GM18508 (cell line): ENCODE data around the gene TTC9C.
"Not testable (repeated sequence)": the region's sequence is repeated elsewhere in the genome, so short reads cannot be mapped to it uniquely, and the experiment has no call there.

Experiments used
- ATAC-seq: cut with Tn5 transposase; IDR thresholded peaks from one replicate; pipeline ENCODE4 v1.9.1; 2021; ENCODE audit warnings: moderate number of reproducible peaks; ENCODE audit not compliant: insufficient read depth, unreplicated experiment

Gene TTC9C

GRCh38 chr11:62728171-62728988 is at the start of gene TTC9C:
Gene TTC9C, plus strand, starts transcription at chr11:62728486. Its CDS starts 363 bp downstream, at chr11:62728849.
- peak; percentile 12 for ATAC-seq

GRCh38 chr11:62678770-62679696 is 49.3 kb upstream of the TTC9C start, which contains the start of gene UBXN1:
Gene UBXN1, minus strand, starts transcription at chr11:62679073. Its CDS starts 150 bp downstream, at chr11:62678923.
- no peak for ATAC-seq

GRCh38 chr11:62680825-62681240 is 47.5 kb upstream of the TTC9C start:
- no peak for ATAC-seq

GRCh38 chr11:62682518-62682917 is 45.8 kb upstream of the TTC9C start:
- no peak for ATAC-seq

- ATAC-seq = no peak
Observed at GRCh38 chr11:62687508-62688396, 40.5 kb upstream of the TTC9C start.

- no peak for ATAC-seq
Observed at GRCh38 chr11:62688491-62688890, 39.8 kb upstream of the TTC9C start.

- no peak for ATAC-seq
Observed at GRCh38 chr11:62689421-62690183, 38.7 kb upstream of the TTC9C start, which contains the start of gene LRRN4CL. Gene LRRN4CL, minus strand, starts transcription at chr11:62689530. Its CDS starts 1,022 bp downstream, at chr11:62688508.

- ATAC-seq = not testable (repeated sequence)
Observed at GRCh38 chr11:62693624-62694023, 34.7 kb upstream of the TTC9C start.

GRCh38 chr11:62694455-62695167 is 33.7 kb upstream of the TTC9C start:
- no peak for ATAC-seq

- no peak for ATAC-seq
Observed at GRCh38 chr11:62702246-62702645, 26.0 kb upstream of the TTC9C start.

GRCh38 chr11:62703921-62704320 is 24.4 kb upstream of the TTC9C start:
- not testable (repeated sequence) for ATAC-seq

- no peak for ATAC-seq
Observed at GRCh38 chr11:62705413-62705812, 22.9 kb upstream of the TTC9C start.

- no peak for ATAC-seq
Observed at GRCh38 chr11:62705880-62706849, 22.1 kb upstream of the TTC9C start.

GRCh38 chr11:62706850-62707247 is 21.4 kb upstream of the TTC9C start:
- no peak for ATAC-seq

- ATAC-seq = no peak
Observed at GRCh38 chr11:62707277-62707861, 20.9 kb upstream of the TTC9C start, which contains the start of the genes BSCL2 and GNG3. Gene BSCL2, minus strand, starts transcription at chr11:62707424. Its CDS starts 229 bp downstream, at chr11:62707195. Gene GNG3, plus strand, starts transcription at chr11:62707676. Its CDS starts 620 bp downstream, at chr11:62708296.

- ATAC-seq = no peak
Observed at GRCh38 chr11:62708392-62708791, 19.9 kb upstream of the TTC9C start.

GRCh38 chr11:62708793-62709192 is 19.5 kb upstream of the TTC9C start:
- no peak for ATAC-seq
